ENCODE results near the gene NAB2. TPM values are rescaled to one million over a fixed set of nuclear protein-coding genes. Genes with fewer than 3 reads are reported as not detected.

NAB2 gene
- total RNA-seq, 1 donor from 2014 or later, result 14.0 TPM

DNA sequence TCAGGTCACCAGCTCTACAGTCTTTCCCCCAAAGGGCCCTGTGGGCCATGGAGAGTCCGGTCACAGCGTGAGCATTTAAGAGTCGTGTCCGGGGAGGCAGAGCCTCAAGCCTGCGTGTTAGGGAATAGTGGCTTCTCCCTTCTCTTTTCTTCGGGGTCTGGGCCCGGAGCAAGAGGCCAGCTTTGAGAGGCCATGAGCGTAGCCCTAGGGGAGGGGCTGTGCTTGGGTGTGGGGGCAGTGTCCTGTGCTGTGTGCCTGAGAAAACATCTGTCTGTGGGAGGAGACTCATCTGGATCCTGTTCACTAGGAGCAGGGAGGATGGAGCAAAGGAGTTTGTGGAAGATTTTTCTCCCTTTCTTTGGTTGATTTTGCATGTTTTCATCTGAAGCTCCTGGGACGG, 53.2 kb downstream of the NAB2 start:
- Mint-ChIP-seq H3K9me3 (ENCODE audit: unreplicated experiment) (no peaks in the 10 kb centered on the region), H3K4me3 (ENCODE audit: unreplicated experiment) (no peak overlapping the region), H3K27ac (ENCODE audit: unreplicated experiment) (peak overlapping the region; percentile 42), H3K36me3 (ENCODE audit: low read depth, unreplicated experiment) (peaks cover 11% of the 10 kb centered on the region), H3K4me1 (ENCODE audit: unreplicated experiment) (peaks cover 17% of the 10 kb centered on the region), H3K27me3 (ENCODE audit: unreplicated experiment) (peaks cover 15% of the 10 kb centered on the region)
- TF ChIP-seq, protein P1, sequence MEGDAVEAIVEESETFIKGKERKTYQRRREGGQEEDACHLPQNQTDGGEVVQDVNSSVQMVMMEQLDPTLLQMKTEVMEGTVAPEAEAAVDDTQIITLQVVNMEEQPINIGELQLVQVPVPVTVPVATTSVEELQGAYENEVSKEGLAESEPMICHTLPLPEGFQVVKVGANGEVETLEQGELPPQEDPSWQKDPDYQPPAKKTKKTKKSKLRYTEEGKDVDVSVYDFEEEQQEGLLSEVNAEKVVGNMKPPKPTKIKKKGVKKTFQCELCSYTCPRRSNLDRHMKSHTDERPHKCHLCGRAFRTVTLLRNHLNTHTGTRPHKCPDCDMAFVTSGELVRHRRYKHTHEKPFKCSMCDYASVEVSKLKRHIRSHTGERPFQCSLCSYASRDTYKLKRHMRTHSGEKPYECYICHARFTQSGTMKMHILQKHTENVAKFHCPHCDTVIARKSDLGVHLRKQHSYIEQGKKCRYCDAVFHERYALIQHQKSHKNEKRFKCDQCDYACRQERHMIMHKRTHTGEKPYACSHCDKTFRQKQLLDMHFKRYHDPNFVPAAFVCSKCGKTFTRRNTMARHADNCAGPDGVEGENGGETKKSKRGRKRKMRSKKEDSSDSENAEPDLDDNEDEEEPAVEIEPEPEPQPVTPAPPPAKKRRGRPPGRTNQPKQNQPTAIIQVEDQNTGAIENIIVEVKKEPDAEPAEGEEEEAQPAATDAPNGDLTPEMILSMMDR (IDR thresholded peaks at IDR 0.05; ENCODE audit: unreplicated experiment), result no peak
- no peak for DNase-seq (ENCODE audit: low spot score)

DNA sequence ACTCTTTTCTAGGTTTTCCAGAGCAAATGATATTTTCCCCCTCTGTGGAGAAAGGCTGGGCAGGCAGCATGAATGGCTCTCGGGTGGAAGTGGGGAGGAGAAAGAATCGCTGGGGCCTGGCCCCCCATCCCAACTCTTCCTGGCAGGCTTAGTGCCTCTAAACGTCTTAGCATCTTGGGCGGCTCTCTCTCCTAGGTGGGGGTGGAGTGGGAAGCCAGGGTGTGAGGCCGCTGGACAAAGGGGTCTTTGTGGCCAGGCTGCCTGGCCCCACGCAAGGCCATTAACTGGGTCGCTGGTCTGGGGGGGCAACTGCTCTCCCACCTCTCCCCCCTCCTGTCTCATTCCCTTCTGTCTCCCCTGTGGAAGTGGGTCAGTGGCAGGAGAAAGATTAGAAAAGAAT, 53.8 kb downstream of the NAB2 start:
- DNase-seq (ENCODE audit: low spot score), result no peak
- H3K4me1 Mint-ChIP-seq (ENCODE audit: unreplicated experiment), result peaks cover 23% of the 10 kb centered on the region
- no peak overlapping the region for H3K27ac Mint-ChIP-seq (ENCODE audit: unreplicated experiment)
- TF ChIP-seq, protein P1 (IDR thresholded peaks at IDR 0.05; ENCODE audit: unreplicated experiment), result no peak
- H3K27me3 Mint-ChIP-seq (ENCODE audit: unreplicated experiment), result peaks cover 15% of the 10 kb centered on the region
- no peak overlapping the region for H3K4me3 Mint-ChIP-seq (ENCODE audit: unreplicated experiment)
- H3K36me3 Mint-ChIP-seq (ENCODE audit: low read depth, unreplicated experiment), result peaks cover 11% of the 10 kb centered on the region
- H3K9me3 Mint-ChIP-seq (ENCODE audit: unreplicated experiment), result no peaks in the 10 kb centered on the region

DNA sequence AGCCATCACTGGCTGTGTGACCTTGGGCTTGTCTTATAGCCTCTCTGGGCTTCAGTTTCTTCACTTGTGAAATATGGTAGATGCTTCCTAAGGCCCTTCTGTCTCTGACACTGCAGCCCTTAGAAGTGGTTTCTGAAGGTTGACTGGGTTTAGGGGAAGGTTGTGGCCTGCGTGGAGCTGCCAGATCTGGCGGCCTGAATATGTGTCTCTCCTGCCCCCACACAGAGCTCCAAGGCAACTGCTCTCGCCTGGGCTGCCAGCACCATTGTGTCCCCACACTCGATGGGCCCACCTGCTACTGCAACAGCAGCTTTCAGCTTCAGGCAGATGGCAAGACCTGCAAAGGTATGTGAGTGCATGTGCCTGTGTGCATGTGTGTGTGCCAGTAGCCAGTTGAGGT, 54.5 kb downstream of the NAB2 start:
- Mint-ChIP-seq H3K36me3 (ENCODE audit: low read depth, unreplicated experiment) (peaks cover 11% of the 10 kb centered on the region), H3K27ac (ENCODE audit: unreplicated experiment) (no peak overlapping the region), H3K4me1 (ENCODE audit: unreplicated experiment) (peaks cover 30% of the 10 kb centered on the region), H3K4me3 (ENCODE audit: unreplicated experiment) (no peak overlapping the region), H3K9me3 (ENCODE audit: unreplicated experiment) (no peaks in the 10 kb centered on the region), H3K27me3 (ENCODE audit: unreplicated experiment) (peaks cover 16% of the 10 kb centered on the region)
- DNase-seq (ENCODE audit: low spot score), result no peak
- TF ChIP-seq, protein P1 (IDR thresholded peaks at IDR 0.05; ENCODE audit: unreplicated experiment), result no peak

Other genes with a start within 250 kb of the NAB2 start
- not detected for gene SDR9C7, start 154.7 kb upstream of the NAB2 start, total RNA-seq (ENCODE audit: unreplicated experiment)
- gene RDH16, start 131.5 kb upstream of the NAB2 start, total RNA-seq (ENCODE audit: unreplicated experiment), result 0.82 TPM
- 23.9 TPM for gene ZBTB39, start 82.6 kb upstream of the NAB2 start, total RNA-seq (ENCODE audit: unreplicated experiment)
- gene TAC3, start 72.6 kb upstream of the NAB2 start, total RNA-seq (ENCODE audit: unreplicated experiment), result 18.0 TPM
- 0.36 TPM for gene MYO1A, start 39.0 kb upstream of the NAB2 start, total RNA-seq (ENCODE audit: unreplicated experiment)
- gene NEMP1, start 10.3 kb upstream of the NAB2 start, total RNA-seq (ENCODE audit: unreplicated experiment), result 17.6 TPM
- 139 TPM for gene STAT6, start 22.2 kb downstream of the NAB2 start, total RNA-seq (ENCODE audit: unreplicated experiment)
- gene LRP1, start 39.4 kb downstream of the NAB2 start, total RNA-seq (ENCODE audit: unreplicated experiment), result 24.7 TPM
- gene LRP1-AS, start 58.5 kb downstream of the NAB2 start, total RNA-seq (ENCODE audit: unreplicated experiment), result 0.46 TPM
- gene NXPH4, start 127.7 kb downstream of the NAB2 start, total RNA-seq (ENCODE audit: unreplicated experiment), result not detected
- 63.3 TPM for gene SHMT2, start 140.6 kb downstream of the NAB2 start, total RNA-seq (ENCODE audit: unreplicated experiment)
- 3.3 TPM for gene STAC3, start 162.1 kb downstream of the NAB2 start, total RNA-seq (ENCODE audit: unreplicated experiment)

All from endothelial cell (in vitro differentiated cells).